Brain microvascular endothelial cell (primary cell): Measurements from ENCODE around the gene ACSF2.

Experiments
- DNase-seq: peaks from one replicate; pipeline ENCODE4 v3.0.0-alpha.2; 2020
- H3K27ac ChIP-seq: fragments of 250-450 bp; sonication (Bioruptor Pico); 2 replicates; pipeline ENCODE4 v1.5.1; 2020; ENCODE audit warnings: mild to moderate bottlenecking, moderate library complexity
- H3K27me3 ChIP-seq: fragments of 250-450 bp; sonication (Bioruptor Pico); replicated peaks from 2 replicates; pipeline ENCODE4 v1.5.1; 2020; ENCODE audit warnings: mild to moderate bottlenecking
- H3K36me3 ChIP-seq: fragments of 250-450 bp; sonication (Bioruptor Pico); replicated peaks from 2 replicates; pipeline ENCODE4 v1.5.1; 2020; ENCODE audit warnings: mild to moderate bottlenecking
- H3K4me3 ChIP-seq: 2 replicates; pipeline ENCODE4 v1.5.1; 2011; ENCODE audit warnings: low read depth, mild to moderate bottlenecking, control low read depth, low read length, moderate library complexity
- CTCF ChIP-seq: IDR thresholded peaks from 2 replicates; pipeline ENCODE4 v1.5.1; 2011; ENCODE audit warnings: low read depth, mild to moderate bottlenecking, moderate library complexity, low read length, control low read depth, inconsistent platforms; ENCODE audit errors: missing control alignments
- in situ Hi-C: cut with HindIII; loops from 2 replicates; pipeline ENCODE4 v1.10.0; 2017; ENCODE audit warnings: low sequenced_read_pairs, low pct_ligation_motif_present

Gene ACSF2

GRCh38 chr17:50505591-50506130 is 79.6 kb downstream of the ACSF2 start:
- TF ChIP-seq CTCF, result no peak
- Histone ChIP-seq H3K27me3 (no peaks in the 10 kb centered on the region), H3K4me3 (no peak overlapping the region), H3K27ac (no peak overlapping the region), H3K36me3 (no peaks in the 10 kb centered on the region)
- in situ Hi-C loops, result no loop called here
- DNase-seq, result no peak

GRCh38 chr17:50506298-50506697 is 80.3 kb downstream of the ACSF2 start:
- no peak for TF ChIP-seq CTCF
- Histone ChIP-seq H3K36me3 (no peaks in the 10 kb centered on the region), H3K4me3 (no peak overlapping the region), H3K27me3 (no peaks in the 10 kb centered on the region), H3K27ac (no peak overlapping the region)
- in situ Hi-C loops, result no loop called here
- no peak for DNase-seq

GRCh38 chr17:50507871-50508572 is 82.0 kb downstream of the ACSF2 start, which contains the start of gene MYCBPAP:
MYCBPAP (plus strand) TSS chr17:50508439; CDS start chr17:50508675, 236 bp downstream.
- H3K36me3 ChIP-seq, result no peaks in the 10 kb centered on the region
- no peak for TF ChIP-seq CTCF
- in situ Hi-C loops, result no loop called here
- H3K27me3 ChIP-seq, result no peaks in the 10 kb centered on the region
- DNase-seq, result peak; percentile 65
- H3K27ac ChIP-seq, result peak within 1 kb of the TSS; percentile 28
- H3K4me3 ChIP-seq, result peak within 1 kb of the TSS; percentile 59

GRCh38 chr17:50508573-50509460 is 82.8 kb downstream of the ACSF2 start:
- no peak for TF ChIP-seq CTCF
- no peaks in the 10 kb centered on the region for H3K27me3 ChIP-seq
- H3K27ac ChIP-seq, result no peak overlapping the region
- no peak for DNase-seq
- H3K36me3 ChIP-seq, result no peaks in the 10 kb centered on the region
- H3K4me3 ChIP-seq, result peak overlapping the region; percentile 59
- in situ Hi-C loops, result no loop called here

GRCh38 chr17:50511058-50511457 is 85.0 kb downstream of the ACSF2 start:
- no peak for TF ChIP-seq CTCF
- H3K36me3 ChIP-seq, result no peaks in the 10 kb centered on the region
- no peaks in the 10 kb centered on the region for H3K27me3 ChIP-seq
- no peak overlapping the region for H3K27ac ChIP-seq
- H3K4me3 ChIP-seq, result no peak overlapping the region
- DNase-seq, result no peak
- in situ Hi-C loops, result no loop called here
